Mesothelial cell of epicardium (in vitro differentiated cells): ENCODE measurements around the gene ZNF195. TPM values are rescaled to one million over a fixed set of nuclear protein-coding genes. Genes with fewer than 3 reads are reported as not detected.

ENCODE experiments used
- DNase-seq, 2 experiments: peaks; one replicate each; pipeline ENCODE4 v3.0.0; 2021; ENCODE audit warnings: low spot score in 2 of 2; ENCODE audit not compliant: unreplicated experiment in 2 of 2
- H3K27ac Mint-ChIP-seq: 2 replicates; pipeline ENCODE4 v1.8.0; 2021; ENCODE audit warnings: mixed read lengths
- H3K27me3 Mint-ChIP-seq: 2 replicates; pipeline ENCODE4 v1.8.0; 2021; ENCODE audit warnings: low read depth, mixed read lengths
- H3K36me3 Mint-ChIP-seq: 2 replicates; pipeline ENCODE4 v1.8.0; 2021; ENCODE audit warnings: mixed read lengths
- H3K4me1 Mint-ChIP-seq: 2 replicates; pipeline ENCODE4 v1.8.0; 2021; ENCODE audit warnings: mixed read lengths
- H3K4me3 Mint-ChIP-seq: 2 replicates; pipeline ENCODE4 v1.8.0; 2021; ENCODE audit warnings: mild to moderate bottlenecking, moderate library complexity, mixed read lengths
- H3K9me3 Mint-ChIP-seq: 2 replicates; pipeline ENCODE4 v1.8.0; 2021; ENCODE audit warnings: mixed read lengths
- total RNA-seq: library from RNA; stranded (reverse); gene quantifications from 3 replicates; pipeline ENCODE4 v1.2.1, GENCODE V29; 2021
- TF ChIP-seq, protein P1 (sequence below): fragments of 200-600 bp; sonication (generic); IDR thresholded peaks from one replicate; pipeline ENCODE4 v1.5.0; 2021; ENCODE audit warnings: antibody characterized with exemption; ENCODE audit not compliant: unreplicated experiment

Gene ZNF195
- total RNA-seq, 1 donor from 2014 or later, result 59.5 TPM

DNA sequence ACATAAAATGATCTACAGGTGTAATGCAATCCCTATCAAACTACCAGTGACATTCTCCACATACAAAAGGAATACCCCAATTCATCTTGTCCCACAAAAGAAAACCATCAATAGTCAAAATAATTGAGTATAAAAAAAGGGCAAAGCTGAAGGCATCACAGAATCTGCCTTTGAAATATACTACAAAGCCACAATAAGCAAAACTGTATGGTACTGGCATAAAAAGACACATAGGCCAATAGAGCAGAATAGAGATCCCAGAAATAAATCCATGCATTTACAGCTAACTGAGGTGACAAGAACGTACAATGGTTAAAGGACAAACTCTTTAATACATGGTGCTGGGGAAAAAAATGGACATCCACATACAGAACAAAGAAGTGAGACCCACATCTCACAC is 31.8 kb downstream of the ZNF195 start:
- Mint-ChIP-seq H3K36me3 (peaks cover 15% of the 10 kb centered on the region), H3K27me3 (peaks cover 2% of the 10 kb centered on the region), H3K4me1 (no peaks in the 10 kb centered on the region), H3K27ac (no peak overlapping the region), H3K4me3 (no peak overlapping the region), H3K9me3 (peaks cover 22% of the 10 kb centered on the region)
- no peak for DNase-seq
- TF ChIP-seq, protein P1, sequence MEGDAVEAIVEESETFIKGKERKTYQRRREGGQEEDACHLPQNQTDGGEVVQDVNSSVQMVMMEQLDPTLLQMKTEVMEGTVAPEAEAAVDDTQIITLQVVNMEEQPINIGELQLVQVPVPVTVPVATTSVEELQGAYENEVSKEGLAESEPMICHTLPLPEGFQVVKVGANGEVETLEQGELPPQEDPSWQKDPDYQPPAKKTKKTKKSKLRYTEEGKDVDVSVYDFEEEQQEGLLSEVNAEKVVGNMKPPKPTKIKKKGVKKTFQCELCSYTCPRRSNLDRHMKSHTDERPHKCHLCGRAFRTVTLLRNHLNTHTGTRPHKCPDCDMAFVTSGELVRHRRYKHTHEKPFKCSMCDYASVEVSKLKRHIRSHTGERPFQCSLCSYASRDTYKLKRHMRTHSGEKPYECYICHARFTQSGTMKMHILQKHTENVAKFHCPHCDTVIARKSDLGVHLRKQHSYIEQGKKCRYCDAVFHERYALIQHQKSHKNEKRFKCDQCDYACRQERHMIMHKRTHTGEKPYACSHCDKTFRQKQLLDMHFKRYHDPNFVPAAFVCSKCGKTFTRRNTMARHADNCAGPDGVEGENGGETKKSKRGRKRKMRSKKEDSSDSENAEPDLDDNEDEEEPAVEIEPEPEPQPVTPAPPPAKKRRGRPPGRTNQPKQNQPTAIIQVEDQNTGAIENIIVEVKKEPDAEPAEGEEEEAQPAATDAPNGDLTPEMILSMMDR, result no peak

DNA sequence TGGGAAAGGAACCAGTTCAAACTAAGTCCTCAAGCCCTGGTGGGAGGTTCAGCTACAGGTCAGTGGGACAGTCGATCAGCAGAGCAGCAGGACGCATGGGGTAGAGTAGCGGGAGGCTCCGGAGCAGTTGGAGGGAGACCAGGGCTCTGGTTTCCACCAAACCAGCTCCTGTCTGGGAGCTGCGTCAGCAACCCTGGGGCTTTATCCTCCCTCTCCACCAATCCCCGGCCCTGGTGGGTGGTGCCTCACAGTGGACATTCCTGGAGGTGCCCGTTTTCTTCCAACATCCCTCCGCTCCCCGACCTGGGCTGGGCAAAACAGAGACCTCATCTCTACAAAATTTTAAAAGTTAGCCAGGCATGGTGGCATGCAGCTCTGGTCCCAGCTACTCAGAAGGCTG is 32.4 kb downstream of the ZNF195 start:
- H3K9me3 Mint-ChIP-seq, result peaks cover 22% of the 10 kb centered on the region
- TF ChIP-seq, protein P1, result no peak
- no peaks in the 10 kb centered on the region for H3K4me1 Mint-ChIP-seq
- no peak for DNase-seq
- H3K27ac Mint-ChIP-seq, result no peak overlapping the region
- no peak overlapping the region for H3K4me3 Mint-ChIP-seq
- H3K36me3 Mint-ChIP-seq, result peaks cover 15% of the 10 kb centered on the region
- peaks cover 3% of the 10 kb centered on the region for H3K27me3 Mint-ChIP-seq

DNA sequence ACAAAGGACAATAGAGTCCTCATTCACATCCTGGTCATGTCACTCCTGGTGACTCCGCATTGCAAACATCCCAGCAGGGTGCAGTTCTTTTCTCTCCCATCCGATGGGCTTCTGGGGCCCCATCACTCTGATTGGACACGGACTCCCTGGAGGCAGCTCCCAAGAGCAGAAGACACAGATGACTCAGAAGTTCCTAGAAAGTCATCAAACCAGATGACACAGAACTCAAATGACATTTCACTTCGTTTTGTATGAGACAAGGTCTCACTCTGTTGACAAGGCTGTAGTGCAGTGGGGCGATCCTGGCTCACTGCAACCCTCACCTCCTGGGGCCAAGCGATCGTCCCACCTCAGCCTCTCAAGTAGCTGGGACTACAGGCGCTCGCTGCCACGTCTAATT is 33.2 kb downstream of the ZNF195 start:
- H3K9me3 Mint-ChIP-seq, result peaks cover 22% of the 10 kb centered on the region
- H3K27me3 Mint-ChIP-seq, result peaks cover 10% of the 10 kb centered on the region

DNA sequence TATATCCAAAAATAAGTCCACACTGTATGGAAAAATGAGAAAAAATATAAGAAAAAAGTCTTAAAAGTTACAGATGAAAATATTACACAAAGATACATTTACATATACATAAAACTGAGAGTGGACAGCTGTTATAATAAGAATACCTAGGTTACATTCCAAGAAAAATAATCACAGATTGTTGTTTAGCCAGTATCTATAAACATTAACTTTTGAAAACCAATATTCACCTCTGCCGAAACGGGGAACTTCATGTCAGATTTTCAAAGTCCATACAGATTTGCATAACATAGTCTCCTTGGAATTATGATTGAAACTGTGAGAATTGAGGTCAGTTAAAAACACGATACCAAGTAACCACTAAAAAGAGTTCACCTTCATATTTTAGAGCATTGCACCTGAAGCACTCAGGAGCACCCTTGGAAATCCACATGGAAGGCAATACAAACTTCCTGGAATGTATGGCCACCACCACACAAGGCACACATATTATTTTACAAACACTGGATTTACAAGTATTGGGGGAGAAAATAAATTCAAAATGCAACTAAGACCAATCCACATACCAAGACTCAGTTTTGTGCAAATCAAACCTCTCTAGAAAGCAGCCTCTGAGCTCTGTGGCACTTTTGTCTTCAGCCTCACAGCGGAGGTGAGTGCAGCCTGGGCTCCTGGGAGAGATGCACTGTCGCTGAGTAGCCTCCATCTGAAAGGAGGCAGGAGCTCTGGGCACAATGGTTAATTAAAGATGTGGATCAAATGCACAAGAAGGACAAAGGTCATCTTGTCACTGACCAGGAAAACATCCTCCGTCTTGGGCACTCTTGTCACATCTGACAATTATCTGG is 34.4 kb downstream of the ZNF195 start:
- Mint-ChIP-seq H3K9me3 (peaks cover 22% of the 10 kb centered on the region), H3K4me1 (no peaks in the 10 kb centered on the region), H3K4me3 (no peak overlapping the region), H3K36me3 (peaks cover 15% of the 10 kb centered on the region), H3K27ac (no peak overlapping the region), H3K27me3 (peaks cover 21% of the 10 kb centered on the region)
- no peak for DNase-seq
- TF ChIP-seq, protein P1, result no peak

More for the DNA sequence above, 33.2 kb downstream of the ZNF195 start:
- H3K4me1 Mint-ChIP-seq, result no peaks in the 10 kb centered on the region
- H3K4me3 Mint-ChIP-seq, result no peak overlapping the region
- DNase-seq, result no peak
- TF ChIP-seq, protein P1, result no peak
- H3K27ac Mint-ChIP-seq, result no peak overlapping the region
- peaks cover 15% of the 10 kb centered on the region for H3K36me3 Mint-ChIP-seq

DNA sequence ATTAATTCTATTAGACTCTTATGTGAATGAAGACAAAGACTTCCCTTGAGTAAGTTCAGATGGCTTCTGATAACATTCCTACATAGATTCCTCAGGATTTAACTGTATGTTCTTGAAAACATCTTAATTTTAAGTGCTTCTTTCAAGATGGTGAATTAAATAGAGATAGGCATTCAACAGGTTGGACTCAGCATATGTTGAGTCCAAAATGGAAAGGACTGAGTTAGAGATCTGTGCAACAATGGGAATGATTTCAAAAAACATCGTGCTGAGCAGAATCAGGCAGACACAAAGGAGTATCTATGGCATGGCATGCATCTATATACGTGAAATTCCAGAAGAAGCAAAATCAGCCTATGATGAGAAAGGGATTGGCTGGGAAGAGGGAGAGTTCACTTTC is 36.2 kb downstream of the ZNF195 start:
- TF ChIP-seq, protein P1, result no peak
- Mint-ChIP-seq H3K27ac (no peak overlapping the region), H3K4me1 (no peaks in the 10 kb centered on the region), H3K27me3 (peaks cover 32% of the 10 kb centered on the region), H3K4me3 (no peak overlapping the region), H3K36me3 (peaks cover 13% of the 10 kb centered on the region), H3K9me3 (peaks cover 20% of the 10 kb centered on the region)
- no peak for DNase-seq
